GM21723 (cell line): ENCODE data around the gene DUOX1.
"Not testable (repeated sequence)": the region's sequence is repeated elsewhere in the genome, so short reads cannot be mapped to it uniquely, and the experiment has no call there.

Source experiments
- ATAC-seq: cut with Tn5 transposase; IDR thresholded peaks from one replicate; pipeline ENCODE4 v1.9.1; 2021; ENCODE audit warnings: mild to moderate bottlenecking, moderate library complexity; ENCODE audit not compliant: unreplicated experiment

Gene DUOX1

DNA sequence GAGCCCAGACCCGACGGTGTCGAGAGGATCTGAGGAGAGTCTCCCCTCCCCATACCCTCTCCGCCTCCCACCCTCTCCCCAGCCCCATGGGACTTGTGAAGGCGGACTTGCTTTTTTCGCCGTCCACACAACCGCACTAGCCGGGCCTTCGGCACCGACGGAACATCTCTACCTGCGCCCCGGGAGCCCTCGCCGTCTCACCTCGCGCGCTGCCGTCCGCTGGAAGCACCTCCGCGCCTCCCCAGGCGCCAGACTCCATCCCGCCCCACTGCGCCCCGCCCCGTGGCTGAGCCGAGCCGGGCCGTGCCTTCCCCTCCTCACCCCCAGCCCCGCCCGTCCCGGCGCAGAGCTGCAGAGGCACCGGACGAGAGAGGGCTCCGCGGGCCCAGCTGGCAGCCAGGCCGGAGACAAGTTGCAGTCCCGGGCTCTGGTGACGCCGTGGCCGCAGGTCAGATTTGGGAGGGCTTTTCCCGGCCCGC, at the start of gene DUOX1, which contains the start of gene DUOXA1:
Gene DUOX1 (plus strand): TSS at position 344 of the 479 bp plus-strand sequence. CDS start 1,973 bp downstream, outside the sequence.
Gene DUOXA1 (minus strand): TSS at position 229 of the 479 bp plus-strand sequence. CDS start 6,865 bp downstream, outside the sequence.
- ATAC-seq: no peak

DNA sequence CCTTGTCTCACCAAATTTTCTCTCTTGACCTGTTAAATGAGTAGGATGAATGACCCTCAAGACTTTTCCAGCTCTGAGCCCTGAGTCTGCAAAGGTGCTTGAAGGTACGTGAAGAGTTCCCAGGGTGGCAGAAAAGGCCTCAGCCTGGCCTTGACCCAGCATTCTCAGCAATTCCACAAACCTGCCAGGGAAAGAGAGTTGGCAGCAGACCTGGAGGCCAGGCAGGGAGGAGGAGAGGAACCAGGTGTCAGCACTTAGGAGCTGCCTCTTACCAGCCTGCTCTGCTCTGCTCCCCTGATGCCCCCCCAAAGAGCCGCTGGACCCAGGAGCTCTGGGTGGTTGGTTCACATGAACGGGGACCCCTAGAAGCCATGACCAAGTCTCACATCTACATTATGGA, 49.2 kb upstream of the DUOX1 start:
- not testable (repeated sequence) for ATAC-seq

DNA sequence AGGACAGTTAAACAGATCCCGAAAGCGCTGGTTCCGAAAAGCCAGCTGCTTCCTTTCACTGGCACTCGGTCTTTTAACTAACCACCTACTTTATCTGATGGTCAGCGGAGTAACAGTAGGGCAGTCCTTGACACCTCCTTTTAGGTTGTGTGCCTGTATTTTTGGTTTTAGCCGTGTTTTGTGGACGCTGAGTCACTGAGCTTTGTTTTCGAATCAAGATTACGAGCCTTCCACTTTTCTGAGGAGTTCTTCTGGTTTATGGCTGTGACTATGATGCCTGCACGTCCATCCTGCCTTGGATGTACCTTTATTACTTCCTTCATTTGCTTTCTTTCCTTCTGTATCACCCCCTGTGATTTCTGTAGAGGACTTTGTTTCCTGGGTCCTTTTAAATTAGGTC, 47.4 kb upstream of the DUOX1 start:
- not testable (repeated sequence) for ATAC-seq

DNA sequence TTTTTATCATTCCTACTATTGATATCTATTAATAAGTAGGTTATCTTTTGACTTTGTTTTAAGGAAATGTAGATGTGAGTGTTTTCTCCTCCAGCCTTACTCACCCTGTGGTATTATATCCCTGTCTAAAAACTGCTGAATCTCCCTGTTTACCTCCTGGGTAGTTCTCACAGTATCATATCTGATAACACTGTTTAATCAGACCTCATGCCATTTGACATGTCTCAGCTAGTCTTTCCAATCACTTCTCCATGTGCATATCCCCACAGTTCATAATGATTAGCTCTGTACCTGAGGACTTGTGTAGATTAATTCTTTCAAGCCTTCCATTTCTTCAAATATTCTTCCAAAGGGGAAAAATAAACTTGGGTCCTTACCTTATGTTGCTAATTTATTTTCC, 46.6 kb upstream of the DUOX1 start:
- ATAC-seq: no peak

DNA sequence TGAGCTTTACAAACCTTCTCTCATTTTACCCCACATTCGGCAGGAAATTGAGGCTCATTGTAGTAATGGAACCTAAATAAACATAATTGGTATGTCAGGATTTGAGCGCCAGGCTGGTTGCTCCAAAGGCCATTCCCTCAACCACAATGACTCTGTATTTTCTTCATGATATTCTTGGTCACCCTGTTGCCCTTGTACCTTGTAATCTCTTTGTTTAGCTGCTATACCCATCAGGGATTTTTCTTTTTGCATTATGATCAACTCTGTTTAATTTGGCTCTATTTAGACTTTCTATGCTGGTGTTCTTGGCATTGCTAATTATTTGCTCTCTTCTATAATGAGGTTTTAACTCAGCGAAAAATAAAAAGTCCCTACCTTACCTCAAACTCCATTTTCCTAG, 45.6 kb upstream of the DUOX1 start:
- ATAC-seq: no peak

DNA sequence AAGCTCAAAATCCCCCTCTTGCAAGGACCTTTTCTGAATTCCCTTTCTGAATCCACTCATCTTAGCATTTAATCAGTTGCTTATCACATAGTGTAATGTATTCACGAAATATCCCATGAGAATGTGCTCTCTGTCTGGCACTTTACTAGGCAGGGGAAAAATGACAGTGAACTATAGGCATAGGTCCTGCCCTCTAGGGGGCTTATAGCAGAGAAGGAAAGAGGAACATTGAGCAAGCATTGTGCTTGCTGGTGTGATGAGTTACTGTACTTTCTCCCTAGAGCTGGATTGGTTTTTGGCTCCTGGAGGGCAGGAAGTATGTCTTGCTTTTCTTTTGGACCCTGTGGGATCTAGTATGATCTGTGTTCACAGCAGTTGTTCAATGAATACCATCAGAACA, 42.3 kb upstream of the DUOX1 start:
- no peak for ATAC-seq

DNA sequence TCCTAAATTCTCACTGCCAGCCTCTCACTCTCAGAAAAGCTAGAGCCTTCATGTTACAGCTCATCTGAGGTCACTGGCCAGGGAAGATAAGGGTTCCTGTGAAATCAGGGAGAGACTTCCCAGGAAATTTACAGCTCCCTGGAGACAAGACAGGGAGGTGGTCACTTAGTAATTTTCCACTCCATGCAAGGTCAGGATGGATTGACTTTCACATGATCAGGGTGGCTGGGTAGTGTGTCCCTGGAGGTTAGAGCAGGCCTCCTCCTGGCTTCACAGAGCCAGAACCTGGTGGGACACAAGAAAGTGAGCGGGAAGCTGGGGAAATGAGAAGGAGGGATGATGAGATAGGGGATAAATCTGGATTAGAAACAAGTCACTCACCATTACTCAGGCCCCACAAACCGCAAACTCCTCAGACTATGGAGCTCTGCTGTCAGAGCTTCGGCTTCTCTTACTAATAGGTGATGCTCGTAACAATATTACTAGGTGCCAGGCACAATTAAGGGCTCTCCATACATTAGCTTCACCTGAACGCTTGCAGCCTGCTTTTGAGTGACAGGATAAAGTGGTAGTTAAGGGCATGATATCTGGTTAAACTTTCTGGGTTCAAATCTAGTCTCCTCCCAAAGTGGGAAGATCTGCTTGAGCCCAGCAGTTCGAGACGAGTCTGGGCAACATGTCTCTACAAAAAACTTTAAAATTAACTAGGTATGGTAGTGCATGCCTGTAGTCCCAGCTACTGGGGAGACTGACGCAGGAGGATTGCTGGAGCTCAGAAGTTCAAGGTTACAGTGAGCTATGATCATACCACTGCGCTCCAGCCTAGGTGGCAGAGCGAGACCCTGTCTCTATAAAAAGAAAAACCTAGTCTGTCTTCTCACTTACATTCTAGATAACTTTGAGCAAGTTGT, 40.7 kb upstream of the DUOX1 start:
- ATAC-seq: no peak

DNA sequence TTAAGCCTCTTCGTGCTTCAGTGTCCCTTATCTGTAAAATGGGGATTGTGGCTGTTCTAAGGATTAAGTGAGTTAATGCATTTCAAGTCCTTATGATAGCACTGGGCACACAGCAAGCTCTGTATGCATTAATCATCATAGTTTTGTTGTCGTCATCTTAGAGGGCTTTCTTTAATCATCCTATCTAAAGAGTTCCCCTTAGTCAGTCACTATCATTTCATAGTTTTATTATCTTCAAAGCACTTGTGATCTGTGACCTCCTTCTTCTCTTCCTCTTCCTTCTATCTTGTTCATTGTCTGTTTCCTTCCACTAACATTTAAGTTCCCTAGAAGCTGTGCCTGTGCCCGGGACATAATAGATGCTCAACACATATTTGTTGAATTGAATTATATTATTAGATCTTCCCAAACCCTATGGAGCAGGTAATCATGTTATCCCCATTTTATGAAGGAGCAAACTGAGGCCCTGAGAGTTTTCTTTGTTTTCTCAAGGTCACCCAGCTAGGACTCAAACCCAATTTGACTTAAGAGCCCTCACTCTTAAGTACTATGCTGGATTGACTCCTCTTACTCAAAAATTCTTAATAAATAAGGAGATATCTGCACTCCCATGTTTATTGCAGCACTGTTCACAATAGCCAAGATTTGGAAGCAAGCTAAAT, 40.0 kb upstream of the DUOX1 start:
- ATAC-seq: no peak

DNA sequence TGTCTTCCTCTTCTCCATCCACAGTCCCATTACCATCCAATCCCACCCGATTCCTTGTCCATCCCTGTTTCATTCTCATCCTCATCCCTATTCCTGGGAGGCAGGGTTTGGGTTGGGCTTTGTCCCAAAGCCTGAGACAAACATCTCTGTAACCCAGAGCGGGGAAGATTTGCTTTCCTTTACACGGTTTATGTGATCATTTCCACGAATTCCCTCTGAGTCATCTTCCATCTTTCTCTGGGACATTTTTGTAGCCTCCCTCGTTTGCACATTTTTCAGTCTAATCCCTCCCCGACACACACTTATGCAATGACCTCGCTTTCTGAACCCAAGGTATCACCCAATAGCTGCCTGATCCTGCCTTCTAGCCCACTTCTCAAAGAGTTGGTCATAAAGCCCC, 38.6 kb upstream of the DUOX1 start:
- no peak for ATAC-seq

DNA sequence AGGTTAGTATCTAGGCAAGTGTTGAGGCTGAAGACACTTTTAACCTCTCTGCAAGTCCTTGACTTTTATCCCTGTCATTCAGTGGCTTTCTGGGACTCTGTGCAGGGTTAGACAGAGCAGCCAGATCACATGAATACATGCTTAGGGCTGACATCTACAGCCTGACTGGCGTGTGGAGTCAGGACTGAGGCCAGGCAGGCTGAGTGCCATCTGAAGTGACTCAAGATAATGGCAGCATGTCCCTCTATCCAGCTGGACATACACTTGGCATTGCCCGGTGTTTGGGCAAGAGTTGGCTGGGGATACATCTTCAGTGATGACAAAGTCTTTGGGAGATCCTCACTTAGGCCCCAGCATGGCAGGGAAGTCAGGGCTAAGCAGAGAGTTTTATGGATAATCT, 38.2 kb upstream of the DUOX1 start:
- no peak for ATAC-seq

DNA sequence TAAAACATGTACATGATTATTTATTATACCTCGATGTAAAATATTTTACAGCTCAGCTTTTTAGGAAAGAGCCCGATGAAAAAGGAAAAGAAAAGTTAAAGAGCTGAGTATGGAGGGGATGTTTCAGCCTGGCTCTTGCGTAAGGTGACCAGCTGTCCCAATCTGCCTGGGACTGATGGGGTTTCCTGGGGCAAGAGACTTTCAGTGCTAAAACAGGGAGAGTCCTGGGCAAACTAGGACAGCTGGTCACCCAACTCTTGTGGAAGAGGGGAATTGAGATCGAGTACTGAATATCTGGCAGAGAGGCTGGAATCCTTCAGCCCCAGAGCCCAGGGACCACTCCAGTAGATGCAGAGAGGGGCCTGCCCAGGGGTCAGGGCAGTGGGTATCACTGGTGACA, 36.8 kb upstream of the DUOX1 start:
- no peak for ATAC-seq

DNA sequence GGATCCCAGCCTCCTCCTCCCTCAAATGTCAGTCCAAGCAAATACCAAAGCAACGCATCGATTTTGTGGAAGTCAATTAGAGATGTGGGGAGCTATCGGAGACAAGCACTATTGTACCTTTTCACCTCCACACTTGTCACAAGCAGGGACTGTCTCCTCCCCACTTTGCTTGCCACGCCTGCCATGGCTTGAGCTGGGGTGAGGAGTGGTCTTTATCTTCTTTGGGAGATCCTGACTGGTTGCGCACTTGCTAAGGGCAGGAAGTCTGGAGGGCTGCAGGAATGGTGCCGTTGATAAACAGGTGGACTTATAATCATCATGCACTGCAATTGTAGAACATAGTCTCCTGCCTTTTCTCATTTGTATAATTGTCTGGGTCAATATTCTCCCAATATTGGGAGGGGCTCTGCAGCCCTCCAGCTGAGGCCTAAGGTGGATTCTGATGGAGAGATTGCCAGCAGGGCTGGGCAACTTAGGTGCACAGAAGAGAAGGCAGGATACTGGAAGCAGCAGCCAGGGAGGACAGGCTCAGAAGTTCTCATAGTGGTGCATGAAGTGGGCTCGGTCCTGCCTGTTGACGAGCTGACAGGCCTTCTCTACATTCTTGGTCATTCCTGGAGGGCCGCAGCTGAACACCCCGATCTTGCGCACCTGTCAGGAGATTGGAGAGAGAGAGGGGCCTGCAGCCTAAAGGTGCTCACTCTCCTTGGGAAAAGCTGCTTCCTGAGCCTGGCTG, 36.0 kb upstream of the DUOX1 start:
- no peak for ATAC-seq

DNA sequence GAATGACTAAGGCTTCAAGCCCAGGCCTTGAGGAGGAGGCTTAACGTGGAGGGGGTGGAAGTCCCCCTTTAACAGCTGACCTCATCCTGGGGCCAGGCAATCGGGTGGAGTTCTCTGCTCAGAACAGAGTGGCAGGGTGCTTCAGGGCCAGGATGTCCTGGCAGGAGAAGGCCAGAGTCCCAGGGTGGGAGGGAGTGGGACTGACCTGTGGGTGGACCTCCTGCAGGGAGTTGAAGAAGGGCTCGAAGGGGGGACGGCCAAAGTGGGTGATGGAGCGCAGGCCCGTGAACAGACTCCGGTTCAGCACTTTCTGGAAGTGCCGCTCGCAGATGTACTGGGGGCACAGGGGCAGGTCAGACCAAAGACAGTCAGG, 35.5 kb upstream of the DUOX1 start:
- ATAC-seq: no peak

DNA sequence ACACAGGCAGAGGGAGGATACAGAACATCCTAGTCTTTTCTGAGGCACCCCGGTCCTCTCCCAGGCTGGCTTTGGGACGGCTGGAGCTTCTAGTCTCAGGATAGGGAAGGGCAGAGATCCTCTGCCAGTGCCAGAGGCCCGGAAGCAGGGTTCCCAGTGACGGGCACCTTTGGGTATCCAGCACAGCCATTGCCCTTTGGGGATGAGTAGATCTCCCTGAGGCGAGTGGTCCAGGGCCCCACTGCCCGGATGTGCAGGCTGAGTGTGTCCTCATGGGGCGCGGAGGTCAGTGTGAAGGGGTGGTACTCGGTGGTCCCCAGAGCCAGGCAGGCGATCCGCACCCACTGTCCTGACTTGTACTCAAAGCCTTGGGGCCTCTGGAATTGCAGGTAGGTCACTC, 34.1 kb upstream of the DUOX1 start:
- ATAC-seq: no peak

DNA sequence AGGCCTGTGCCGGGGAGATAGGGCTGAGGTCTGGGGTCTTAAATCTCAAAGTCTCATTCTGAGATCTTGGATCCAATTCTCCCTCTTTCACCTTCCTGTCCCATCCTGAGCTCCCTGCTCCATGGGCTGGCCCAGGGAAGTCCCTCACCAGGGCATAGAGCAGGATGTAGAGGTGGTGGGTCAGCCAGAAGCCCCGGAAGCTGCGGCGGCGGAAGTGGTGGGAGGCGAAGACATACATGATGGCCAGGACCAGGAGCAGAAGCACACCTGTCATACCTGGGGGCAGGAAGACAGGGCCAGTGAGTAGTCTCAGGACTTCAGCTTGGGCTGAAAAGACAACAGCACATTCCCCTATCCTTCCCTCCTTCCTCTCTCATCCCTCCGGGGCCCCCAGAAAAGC, 32.3 kb upstream of the DUOX1 start:
- no peak for ATAC-seq

DNA sequence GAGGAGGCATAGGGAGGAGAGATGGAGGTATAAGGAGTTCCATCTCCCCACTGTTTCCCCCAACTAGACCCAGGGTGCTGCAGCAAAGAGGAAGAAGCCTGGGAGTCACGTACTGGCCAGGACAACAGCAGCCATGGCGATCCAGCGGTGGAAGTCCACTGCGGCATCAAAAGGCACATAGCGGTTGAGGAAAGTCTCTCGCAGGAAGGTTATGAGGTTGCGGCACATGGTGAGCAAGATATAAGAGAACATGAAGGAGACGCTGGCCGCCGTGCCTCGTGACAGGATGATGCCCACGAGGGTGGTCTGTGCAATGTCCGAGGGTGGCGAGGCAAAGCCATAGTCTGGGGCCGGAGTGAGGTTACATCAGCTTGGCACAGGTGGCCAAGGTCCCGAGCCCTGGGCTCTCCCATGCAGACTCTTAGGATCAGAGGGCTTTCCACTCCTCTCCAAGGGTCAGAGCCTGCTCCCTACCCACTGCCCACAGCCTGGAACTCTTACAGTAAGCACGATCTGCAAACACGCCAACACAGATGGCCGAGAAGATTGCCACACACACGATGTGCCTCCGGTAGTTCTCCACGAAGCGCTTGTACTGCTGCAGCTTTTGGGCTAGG, 30.1 kb upstream of the DUOX1 start:
- ATAC-seq: no peak

DNA sequence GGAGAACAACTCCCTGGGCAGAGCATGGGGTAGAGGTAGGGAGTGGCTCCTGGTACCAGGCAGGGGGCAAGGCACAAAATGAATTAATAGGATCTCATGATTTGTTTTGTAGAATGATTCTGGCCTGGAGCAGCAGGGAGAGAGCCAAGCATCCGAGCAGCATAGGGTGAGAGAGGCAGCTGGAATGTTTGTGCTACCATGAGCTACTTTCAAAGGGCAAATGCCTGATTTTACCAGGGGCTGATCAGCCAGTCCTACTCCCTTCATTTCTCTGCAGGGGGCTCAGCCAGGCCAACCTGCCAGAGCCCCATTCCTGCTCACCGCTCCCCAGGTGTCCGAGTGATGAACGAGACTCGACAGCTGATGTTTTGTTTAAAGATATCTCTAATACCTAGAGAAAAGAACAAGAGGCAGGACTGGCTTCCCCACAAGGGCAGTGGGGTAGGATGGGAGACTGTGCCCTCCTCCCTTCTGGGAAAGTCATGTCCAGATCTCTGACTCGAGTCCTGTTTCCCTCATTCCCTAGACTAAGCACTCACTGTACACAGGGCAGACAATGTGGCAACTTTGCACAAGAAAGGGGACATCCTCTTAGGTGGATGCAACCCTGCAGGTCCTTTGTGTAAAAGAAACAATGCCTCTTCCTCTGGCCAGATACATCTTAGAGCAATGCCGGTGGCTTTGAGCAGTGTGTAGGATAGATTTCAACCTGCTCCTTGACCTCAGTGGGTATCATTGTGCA, 28.7 kb upstream of the DUOX1 start:
- no peak for ATAC-seq

DNA sequence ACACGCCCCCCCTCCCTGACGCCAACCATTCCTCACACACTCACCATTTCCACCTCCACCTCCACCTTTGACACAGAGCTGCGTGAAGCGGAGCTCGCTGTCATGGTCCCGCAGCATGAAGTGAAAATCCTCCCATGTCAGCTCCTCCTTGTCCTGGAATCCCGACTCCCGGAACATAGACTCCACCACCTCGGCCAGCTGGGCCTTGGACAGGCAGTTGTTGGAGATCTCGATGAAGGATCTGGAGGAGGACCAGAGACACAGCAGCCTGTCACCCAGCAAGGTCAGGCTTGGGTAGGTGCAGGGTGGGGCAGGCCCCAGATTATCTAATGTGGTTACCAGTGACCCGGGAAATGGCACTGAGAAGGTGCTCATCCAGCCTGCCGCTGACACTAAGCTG, 28.0 kb upstream of the DUOX1 start:
- ATAC-seq: no peak

DNA sequence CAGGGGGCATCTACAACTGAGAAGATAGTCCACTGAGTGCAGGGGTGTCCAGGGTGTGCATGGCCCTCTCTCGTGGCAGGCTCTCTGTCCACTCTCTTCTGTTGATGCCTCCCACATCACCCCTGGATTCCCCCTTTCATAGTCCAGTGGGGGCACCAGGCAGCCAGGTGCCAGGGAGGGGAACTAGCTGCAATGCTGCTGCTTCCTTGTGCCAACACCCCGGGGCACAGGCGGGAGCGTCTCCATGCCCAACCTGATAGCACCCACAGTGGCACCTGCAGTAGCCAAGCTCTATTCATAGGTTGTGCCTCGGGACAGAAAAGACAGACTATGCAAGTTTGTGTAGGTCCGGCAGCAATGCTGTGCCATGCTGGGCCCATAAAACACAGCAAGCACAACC, 27.6 kb upstream of the DUOX1 start:
- ATAC-seq: no peak

DNA sequence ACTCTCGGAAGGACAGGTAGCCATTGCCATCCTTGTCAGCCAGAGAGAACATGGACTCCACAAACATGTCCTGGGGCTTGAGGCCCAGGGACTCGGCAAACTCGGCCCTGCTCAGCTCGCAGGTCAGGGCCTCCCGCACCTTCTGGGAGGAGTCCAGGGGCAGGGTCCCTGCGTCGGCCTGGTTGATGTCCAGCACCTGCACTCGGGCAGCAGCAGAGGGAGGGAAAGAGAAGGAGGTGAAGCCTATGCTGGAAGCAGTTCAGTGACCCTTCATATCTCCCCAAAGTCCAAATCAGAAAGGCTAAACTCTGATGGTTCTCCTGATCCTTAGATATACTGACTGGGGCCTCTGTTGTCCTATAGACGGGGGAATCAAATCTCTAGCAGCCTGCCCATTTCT, 25.6 kb upstream of the DUOX1 start:
- not testable (repeated sequence) for ATAC-seq
